GM23338 (cell line): Measurements from ENCODE around the gene ORC4. TPM values are rescaled to one million over a fixed set of nuclear protein-coding genes. Genes with fewer than 3 reads are reported as not detected.

Source experiments
- ATAC-seq: fragments of 200-7000 bp; cut with Tn5 transposase; 3 replicates; pipeline ENCODE4 v1.9.1; 2020
- DNase-seq: peaks from one replicate; pipeline ENCODE4 v3.0.0-alpha.2; 2015; ENCODE audit warnings: low spot score
- H2AFZ ChIP-seq: fragments of 200-600 bp; sonication (generic); 2 replicates; pipeline ENCODE4 v1.8.0; 2016; ENCODE audit warnings: antibody characterized with exemption, mild to moderate bottlenecking, moderate library complexity
- H3F3A ChIP-seq: fragments of 200-600 bp; sonication (generic); replicated peaks from 2 replicates; pipeline ENCODE4 v1.8.0; 2017; ENCODE audit warnings: antibody characterized with exemption, mixed run types, low read depth
- H3K27ac ChIP-seq: fragments of 200-600 bp; sonication (generic); 2 replicates; pipeline ENCODE4 v1.6.1; 2016; ENCODE audit warnings: low read depth
- H3K27me3 ChIP-seq: fragments of 200-600 bp; sonication (generic); 2 replicates; pipeline ENCODE4 v1.8.0; 2016; ENCODE audit warnings: mild to moderate bottlenecking, mixed run types, moderate library complexity; ENCODE audit not compliant: insufficient read depth
- H3K36me3 ChIP-seq: fragments of 200-600 bp; sonication (generic); 2 replicates; pipeline ENCODE4 v1.8.0; 2016; ENCODE audit warnings: mild to moderate bottlenecking; ENCODE audit not compliant: insufficient read depth
- H3K4me1 ChIP-seq: fragments of 200-600 bp; sonication (generic); 2 replicates; pipeline ENCODE4 v1.8.0; 2016; ENCODE audit warnings: mild to moderate bottlenecking, moderate library complexity; ENCODE audit not compliant: insufficient read depth
- H3K4me2 ChIP-seq: fragments of 200-600 bp; sonication (generic); 2 replicates; pipeline ENCODE4 v1.7.1; 2017; ENCODE audit warnings: mixed run types
- H3K4me3 ChIP-seq: fragments of 200-600 bp; sonication (generic); 2 replicates; pipeline ENCODE4 v1.6.1; 2016; ENCODE audit warnings: mixed run types
- H3K79me2 ChIP-seq: fragments of 200-600 bp; sonication (generic); replicated peaks from 2 replicates; pipeline ENCODE4 v1.8.0; 2017; ENCODE audit warnings: mild to moderate bottlenecking; ENCODE audit not compliant: insufficient read depth
- H3K9me2 ChIP-seq: fragments of 200-600 bp; sonication (generic); 2 replicates; pipeline ENCODE4 v1.8.0; 2017; ENCODE audit not compliant: insufficient read depth
- H4K20me1 ChIP-seq: fragments of 200-600 bp; sonication (generic); replicated peaks from 2 replicates; pipeline ENCODE4 v1.8.0; 2017; ENCODE audit warnings: mild to moderate bottlenecking; ENCODE audit not compliant: insufficient read depth
- H3K27ac Mint-ChIP-seq: 2 replicates; pipeline ENCODE4 v1.8.0; 2020; ENCODE audit warnings: inconsistent platforms, mild to moderate bottlenecking, moderate library complexity, mixed read lengths
- H3K27me3 Mint-ChIP-seq: 3 replicates; pipeline ENCODE4 v1.8.0; 2022; ENCODE audit warnings: low read depth, mild to moderate bottlenecking, moderate library complexity, mixed read lengths, inconsistent platforms; ENCODE audit not compliant: insufficient read depth, poor library complexity
- H3K36me3 Mint-ChIP-seq: 3 replicates; pipeline ENCODE4 v1.8.0; 2021; ENCODE audit warnings: low read depth, mild to moderate bottlenecking, inconsistent platforms, moderate library complexity, mixed read lengths
- H3K4me1 Mint-ChIP-seq: 3 replicates; pipeline ENCODE4 v1.8.0; 2020; ENCODE audit warnings: mild to moderate bottlenecking, inconsistent platforms, mixed read lengths
- H3K4me3 Mint-ChIP-seq: 3 replicates; pipeline ENCODE4 v1.8.0; 2021; ENCODE audit warnings: moderate library complexity, mild to moderate bottlenecking, inconsistent platforms, mixed read lengths
- H3K9me3 Mint-ChIP-seq: 3 replicates; pipeline ENCODE4 v1.8.0; 2020; ENCODE audit warnings: moderate library complexity, mild to moderate bottlenecking, inconsistent platforms, mixed read lengths
- CREB1 ChIP-seq: fragments of 250-450 bp; sonication (Bioruptor Pico); IDR thresholded peaks from 2 replicates; pipeline ENCODE4 v1.5.0; 2020; ENCODE audit warnings: low read depth, mild to moderate bottlenecking, moderate library complexity
- CTCF ChIP-seq, 2 experiments: fragments of 200-600 bp in 1 of 2; sonication (generic) in 1 of 2; conservative IDR thresholded peaks; 2 replicates each; pipeline versions ENCODE4 v1.5.1 to v1.6.1; 2016 to 2017; ENCODE audit warnings: antibody characterized with exemption in 2 of 2, low read depth in 2 of 2, mild to moderate bottlenecking in 2 of 2, moderate library complexity in 1 of 2
- EZH2 ChIP-seq: fragments of 200-600 bp; sonication (generic); IDR thresholded peaks from one replicate; pipeline ENCODE4 v1.8.0; 2017; ENCODE audit warnings: antibody characterized with exemption, mild to moderate bottlenecking, low read depth; ENCODE audit not compliant: unreplicated experiment
- JUNB ChIP-seq: IDR thresholded peaks from one replicate; pipeline ENCODE4 v1.6.1; 2016; ENCODE audit warnings: antibody characterized with exemption; ENCODE audit not compliant: unreplicated experiment
- POLR2AphosphoS5 ChIP-seq: IDR thresholded peaks from 2 replicates; pipeline ENCODE4 v1.6.1; 2016; ENCODE audit warnings: antibody characterized with exemption, low read depth
- STAT1 ChIP-seq: IDR thresholded peaks from one replicate; pipeline ENCODE4 v1.6.1; 2016; ENCODE audit warnings: antibody characterized with exemption; ENCODE audit not compliant: unreplicated experiment
- ZNF114 ChIP-seq: fragments of 250-450 bp; sonication (Bioruptor Pico); IDR thresholded peaks from 2 replicates; pipeline ENCODE4 v1.5.0; 2020; ENCODE audit warnings: mild to moderate bottlenecking, moderate library complexity
- ZNF331 ChIP-seq: fragments of 250-450 bp; sonication (Bioruptor Pico); IDR thresholded peaks from 2 replicates; pipeline ENCODE4 v1.5.0; 2020; ENCODE audit warnings: low read depth, mild to moderate bottlenecking, moderate library complexity
- polyA plus RNA-seq: library from polyadenylated mRNA; unstranded; fragments of >200 nt; fragmentation: Nextera tagmentation; extraction: Ambion mirVana; gene quantifications from 2 replicates; pipeline ENCODE4 v1.2.1, GENCODE V29; 2016
- total RNA-seq: library from RNA; depleted of rRNA; stranded (reverse); fragments of >200 nt; shearing (Covaris generic); gene quantifications from 2 replicates; pipeline ENCODE4 v1.2.3, GENCODE V29; 2014
- TF ChIP-seq, protein P1 (sequence below): IDR thresholded peaks from 2 replicates; pipeline ENCODE4 v1.6.1; 2016; ENCODE audit warnings: antibody characterized with exemption
- TF ChIP-seq, protein P2 (sequence below): fragments of 250-450 bp; sonication (Bioruptor Pico); IDR thresholded peaks from 2 replicates; pipeline ENCODE4 v1.5.0; 2020; ENCODE audit warnings: mild to moderate bottlenecking, moderate library complexity

Gene ORC4
- total and polyA plus RNA-seq, 2 experiments from 2014 or later, result 47.5 to 177 TPM

DNA sequence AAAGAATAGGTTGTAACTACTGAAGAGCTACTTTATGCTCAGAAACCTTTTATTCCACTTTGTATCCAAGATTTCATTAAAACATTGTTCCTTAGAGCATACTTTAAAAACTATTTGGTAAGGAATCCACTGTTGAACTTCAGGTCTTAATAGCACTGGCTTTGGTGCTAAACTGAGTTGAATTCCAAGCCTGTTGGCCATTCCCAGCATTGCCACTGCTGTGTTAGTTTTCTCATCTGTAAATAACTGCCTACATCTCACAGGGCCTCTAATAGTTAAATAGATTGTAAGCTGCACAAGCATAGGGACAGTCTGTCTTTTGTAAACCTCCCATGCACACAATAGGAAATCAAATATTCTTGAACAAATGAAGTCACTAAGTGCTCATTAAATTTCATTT lies 86.6 kb downstream of the ORC4 start:
- no peaks in the 10 kb centered on the region for H3K79me2 ChIP-seq
- TF ChIP-seq CTCF (conservative IDR thresholded peaks at IDR 0.05; ENCODE audit: low read depth in 2 of 2), result peak in 1 of 2 experiments; percentile 19; a peak in 2 of 4 replicates
- no peak for TF ChIP-seq JUNB
- ATAC-seq (peak; percentile 53; the same call in 2 of the 3 replicates), DNase-seq (peak; percentile 27)
- H3K4me1 ChIP-seq, result no peaks in the 10 kb centered on the region
- Mint-ChIP-seq H3K36me3 (peaks cover 32% of the 10 kb centered on the region; the same call in 2 of the 3 replicates), H3K27ac (no peak overlapping the region), H3K9me3 (no peaks in the 10 kb centered on the region), H3K27me3 (no peaks in the 10 kb centered on the region), H3K4me3 (no peak overlapping the region), H3K4me1 (peaks cover 8% of the 10 kb centered on the region)
- no peak overlapping the region for H3K4me3 ChIP-seq
- peaks cover 20% of the 10 kb centered on the region; the same call in 1 of the 2 replicates for H3K36me3 ChIP-seq
- no peaks in the 10 kb centered on the region for H3K9me2 ChIP-seq
- H3K27ac ChIP-seq, result no peak overlapping the region
- H4K20me1 ChIP-seq, result no peaks in the 10 kb centered on the region
- H3K4me2 ChIP-seq, result no peak overlapping the region
- H3F3A ChIP-seq, result no peaks in the 10 kb centered on the region
- no peak overlapping the region for H2AFZ ChIP-seq
- H3K27me3 ChIP-seq, result no peaks in the 10 kb centered on the region

GRCh38 chr2:147927053-147927588 lies 93.4 kb downstream of the ORC4 start:
- DNase-seq (no peak), ATAC-seq (no peak)
- no peaks in the 10 kb centered on the region for H3K27me3 ChIP-seq
- H3K79me2 ChIP-seq, result no peaks in the 10 kb centered on the region
- H2AFZ ChIP-seq, result no peak overlapping the region
- H3K4me3 ChIP-seq, result no peak overlapping the region
- Mint-ChIP-seq H3K36me3 (peaks cover 10% of the 10 kb centered on the region; the same call in 2 of the 3 replicates), H3K9me3 (no peaks in the 10 kb centered on the region), H3K27ac (no peak overlapping the region), H3K27me3 (no peaks in the 10 kb centered on the region), H3K4me3 (no peak overlapping the region), H3K4me1 (no peaks in the 10 kb centered on the region)
- no peaks in the 10 kb centered on the region for H3F3A ChIP-seq
- no peak overlapping the region for H3K27ac ChIP-seq
- no peaks in the 10 kb centered on the region for H4K20me1 ChIP-seq
- no peaks in the 10 kb centered on the region for H3K9me2 ChIP-seq
- H3K36me3 ChIP-seq, result no peaks in the 10 kb centered on the region
- H3K4me1 ChIP-seq, result no peaks in the 10 kb centered on the region
- H3K4me2 ChIP-seq, result no peak overlapping the region
- TF ChIP-seq, protein P1, sequence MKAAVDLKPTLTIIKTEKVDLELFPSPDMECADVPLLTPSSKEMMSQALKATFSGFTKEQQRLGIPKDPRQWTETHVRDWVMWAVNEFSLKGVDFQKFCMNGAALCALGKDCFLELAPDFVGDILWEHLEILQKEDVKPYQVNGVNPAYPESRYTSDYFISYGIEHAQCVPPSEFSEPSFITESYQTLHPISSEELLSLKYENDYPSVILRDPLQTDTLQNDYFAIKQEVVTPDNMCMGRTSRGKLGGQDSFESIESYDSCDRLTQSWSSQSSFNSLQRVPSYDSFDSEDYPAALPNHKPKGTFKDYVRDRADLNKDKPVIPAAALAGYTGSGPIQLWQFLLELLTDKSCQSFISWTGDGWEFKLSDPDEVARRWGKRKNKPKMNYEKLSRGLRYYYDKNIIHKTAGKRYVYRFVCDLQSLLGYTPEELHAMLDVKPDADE, result no peak
- no peak for TF ChIP-seq CTCF (conservative IDR thresholded peaks at IDR 0.05; ENCODE audit: low read depth in 2 of 2)
- no peak for TF ChIP-seq EZH2
- no peak for TF ChIP-seq POLR2AphosphoS5
- TF ChIP-seq JUNB, result no peak
- no peak for TF ChIP-seq CREB1 (CRISPR knock-in tag)
- TF ChIP-seq, protein P2, sequence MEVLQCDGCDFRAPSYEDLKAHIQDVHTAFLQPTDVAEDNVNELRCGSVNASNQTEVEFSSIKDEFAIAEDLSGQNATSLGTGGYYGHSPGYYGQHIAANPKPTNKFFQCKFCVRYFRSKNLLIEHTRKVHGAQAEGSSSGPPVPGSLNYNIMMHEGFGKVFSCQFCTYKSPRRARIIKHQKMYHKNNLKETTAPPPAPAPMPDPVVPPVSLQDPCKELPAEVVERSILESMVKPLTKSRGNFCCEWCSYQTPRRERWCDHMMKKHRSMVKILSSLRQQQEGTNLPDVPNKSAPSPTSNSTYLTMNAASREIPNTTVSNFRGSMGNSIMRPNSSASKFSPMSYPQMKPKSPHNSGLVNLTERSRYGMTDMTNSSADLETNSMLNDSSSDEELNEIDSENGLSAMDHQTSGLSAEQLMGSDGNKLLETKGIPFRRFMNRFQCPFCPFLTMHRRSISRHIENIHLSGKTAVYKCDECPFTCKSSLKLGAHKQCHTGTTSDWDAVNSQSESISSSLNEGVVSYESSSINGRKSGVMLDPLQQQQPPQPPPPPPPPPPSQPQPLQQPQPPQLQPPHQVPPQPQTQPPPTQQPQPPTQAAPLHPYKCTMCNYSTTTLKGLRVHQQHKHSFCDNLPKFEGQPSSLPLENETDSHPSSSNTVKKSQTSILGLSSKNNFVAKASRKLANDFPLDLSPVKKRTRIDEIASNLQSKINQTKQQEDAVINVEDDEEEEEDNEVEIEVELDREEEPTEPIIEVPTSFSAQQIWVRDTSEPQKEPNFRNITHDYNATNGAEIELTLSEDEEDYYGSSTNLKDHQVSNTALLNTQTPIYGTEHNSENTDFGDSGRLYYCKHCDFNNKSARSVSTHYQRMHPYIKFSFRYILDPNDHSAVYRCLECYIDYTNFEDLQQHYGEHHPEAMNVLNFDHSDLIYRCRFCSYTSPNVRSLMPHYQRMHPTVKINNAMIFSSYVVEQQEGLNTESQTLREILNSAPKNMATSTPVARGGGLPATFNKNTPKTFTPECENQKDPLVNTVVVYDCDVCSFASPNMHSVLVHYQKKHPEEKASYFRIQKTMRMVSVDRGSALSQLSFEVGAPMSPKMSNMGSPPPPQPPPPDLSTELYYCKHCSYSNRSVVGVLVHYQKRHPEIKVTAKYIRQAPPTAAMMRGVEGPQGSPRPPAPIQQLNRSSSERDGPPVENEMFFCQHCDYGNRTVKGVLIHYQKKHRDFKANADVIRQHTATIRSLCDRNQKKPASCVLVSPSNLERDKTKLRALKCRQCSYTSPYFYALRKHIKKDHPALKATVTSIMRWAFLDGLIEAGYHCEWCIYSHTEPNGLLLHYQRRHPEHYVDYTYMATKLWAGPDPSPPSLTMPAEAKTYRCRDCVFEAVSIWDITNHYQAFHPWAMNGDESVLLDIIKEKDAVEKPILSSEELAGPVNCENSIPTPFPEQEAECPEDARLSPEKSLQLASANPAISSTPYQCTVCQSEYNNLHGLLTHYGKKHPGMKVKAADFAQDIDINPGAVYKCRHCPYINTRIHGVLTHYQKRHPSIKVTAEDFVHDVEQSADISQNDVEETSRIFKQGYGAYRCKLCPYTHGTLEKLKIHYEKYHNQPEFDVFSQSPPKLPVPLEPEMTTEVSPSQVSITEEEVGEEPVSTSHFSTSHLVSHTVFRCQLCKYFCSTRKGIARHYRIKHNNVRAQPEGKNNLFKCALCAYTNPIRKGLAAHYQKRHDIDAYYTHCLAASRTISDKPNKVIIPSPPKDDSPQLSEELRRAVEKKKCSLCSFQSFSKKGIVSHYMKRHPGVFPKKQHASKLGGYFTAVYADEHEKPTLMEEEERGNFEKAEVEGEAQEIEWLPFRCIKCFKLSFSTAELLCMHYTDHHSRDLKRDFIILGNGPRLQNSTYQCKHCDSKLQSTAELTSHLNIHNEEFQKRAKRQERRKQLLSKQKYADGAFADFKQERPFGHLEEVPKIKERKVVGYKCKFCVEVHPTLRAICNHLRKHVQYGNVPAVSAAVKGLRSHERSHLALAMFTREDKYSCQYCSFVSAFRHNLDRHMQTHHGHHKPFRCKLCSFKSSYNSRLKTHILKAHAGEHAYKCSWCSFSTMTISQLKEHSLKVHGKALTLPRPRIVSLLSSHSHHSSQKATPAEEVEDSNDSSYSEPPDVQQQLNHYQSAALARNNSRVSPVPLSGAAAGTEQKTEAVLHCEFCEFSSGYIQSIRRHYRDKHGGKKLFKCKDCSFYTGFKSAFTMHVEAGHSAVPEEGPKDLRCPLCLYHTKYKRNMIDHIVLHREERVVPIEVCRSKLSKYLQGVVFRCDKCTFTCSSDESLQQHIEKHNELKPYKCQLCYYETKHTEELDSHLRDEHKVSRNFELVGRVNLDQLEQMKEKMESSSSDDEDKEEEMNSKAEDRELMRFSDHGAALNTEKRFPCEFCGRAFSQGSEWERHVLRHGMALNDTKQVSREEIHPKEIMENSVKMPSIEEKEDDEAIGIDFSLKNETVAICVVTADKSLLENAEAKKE, result no peak
- TF ChIP-seq STAT1, result no peak
- no peak for TF ChIP-seq ZNF114 (CRISPR knock-in tag)
- no peak for TF ChIP-seq ZNF331 (CRISPR knock-in tag)
